Right renal cortex interstitium (tissue), 3 donors: Measurements from ENCODE around the gene AGRP. TPM values are rescaled to one million over a fixed set of nuclear protein-coding genes. Genes with fewer than 3 reads are reported as not detected.
"Not testable (repeated sequence)": the region's sequence is repeated elsewhere in the genome, so short reads cannot be mapped to it uniquely, and the experiment has no call there.

ENCODE experiments used
- DNase-seq, 3 donors: peaks; one replicate each; pipeline ENCODE4 v3.0.0-alpha.2; 2013; ENCODE audit warnings: low read depth in 3 of 3, low spot score in 2 of 3
- polyA plus RNA-seq, 3 donors: library from polyadenylated mRNA; unstranded; fragments of 120-200 nt; gene quantifications; one replicate each; pipeline ENCODE4 v1.2.1, GENCODE V29; 2013; ENCODE audit not compliant: insufficient read length in 3 of 3

AGRP gene
- polyA plus RNA-seq, 3 donors = 0.17 TPM; not detected in 2

GRCh38 chr16:67504031-67505021 lies 21.0 kb upstream of the AGRP start:
- DNase-seq = no peak

- DNase-seq = no peak
Observed at GRCh38 chr16:67499106-67499505, 15.8 kb upstream of the AGRP start.

- no peak for DNase-seq
Observed at GRCh38 chr16:67490335-67491096, 7.2 kb upstream of the AGRP start.

GRCh38 chr16:67489401-67490083 lies 6.2 kb upstream of the AGRP start:
- no peak for DNase-seq

GRCh38 chr16:67487561-67487960 lies 4.2 kb upstream of the AGRP start:
- DNase-seq = not testable (repeated sequence)

GRCh38 chr16:67486805-67487204 lies 3.5 kb upstream of the AGRP start:
- no peak for DNase-seq

GRCh38 chr16:67483731-67484525 lies 581 bp upstream of the AGRP start:
- DNase-seq = no peak

GRCh38 chr16:67482233-67482924 lies 968 bp downstream of the AGRP start:
- DNase-seq = no peak

GRCh38 chr16:67481561-67482232 lies 1.6 kb downstream of the AGRP start:
- DNase-seq = no peak

- peak; percentile 94 to 97 (median 95) for DNase-seq
Observed at GRCh38 chr16:67480833-67481560, 2.4 kb downstream of the AGRP start, which contains the start of gene ATP6V0D1. Gene ATP6V0D1, minus strand, starts transcription at chr16:67481157. Its CDS starts 71 bp downstream, at chr16:67481086.

GRCh38 chr16:67477960-67478554 lies 5.3 kb downstream of the AGRP start:
- no peak for DNase-seq

GRCh38 chr16:67474551-67475455 lies 8.5 kb downstream of the AGRP start:
- no peak for DNase-seq

GRCh38 chr16:67471758-67472384 lies 11.5 kb downstream of the AGRP start:
- DNase-seq = no peak

- no peak for DNase-seq
Observed at GRCh38 chr16:67470359-67470758, 13.0 kb downstream of the AGRP start.

GRCh38 chr16:67468731-67469130 lies 14.6 kb downstream of the AGRP start:
- DNase-seq = no peak

- no peak for DNase-seq
Observed at GRCh38 chr16:67466581-67466980, 16.8 kb downstream of the AGRP start.
